GM21515 (cell line): ENCODE results near the gene UBALD1.

Source experiments
- ATAC-seq: cut with Tn5 transposase; IDR thresholded peaks from one replicate; pipeline ENCODE4 v1.9.1; 2021; ENCODE audit not compliant: unreplicated experiment

The UBALD1 gene

GRCh38 chr16:4561596-4561995 is 53.1 kb downstream of the UBALD1 start:
- no peak for ATAC-seq
